MM.1S (cell line): ENCODE data around the gene SLCO1A2.

Source experiments
- CTCF ChIP-seq: fragments of 300-600 bp; sonication (generic); IDR thresholded peaks from 2 replicates; pipeline ENCODE4 v1.5.1; 2016; ENCODE audit warnings: antibody characterized with exemption, low read length, mixed read lengths
- EZH2 ChIP-seq: fragments of 300-600 bp; sonication (generic); optimal IDR thresholded peaks from 2 replicates; pipeline ENCODE3; 2017; ENCODE audit warnings: low read depth, mild to moderate bottlenecking, antibody characterized with exemption, low read length, mixed read lengths
- EZH2phosphoT487 ChIP-seq: fragments of 300-600 bp; sonication (generic); IDR thresholded peaks from 2 replicates; pipeline ENCODE4 v1.6.1; 2018; ENCODE audit warnings: antibody characterized with exemption, low read length

- TF ChIP-seq CTCF (no peak), EZH2 (no peak), EZH2phosphoT487 (no peak)
These were observed 16.3 kb upstream of the SLCO1A2 start for GRCh38 chr12:21350975-21351374.
